BLaER1 treated with 17β-estradiol and CSF1 and Interleukin-3, amounts not matched to agents 10 nM and 100 nM (cell line): ENCODE data around the gene CDKL5.

Experiments used
- H3K27ac ChIP-seq, 11 experiments: shearing (Covaris generic); formaldehyde crosslinking; 2 replicates each; pipeline ENCODE4 v1.8.1; 2022
- H3K27me3 ChIP-seq, 11 experiments: shearing (Covaris generic); formaldehyde crosslinking; 2 replicates each; pipeline ENCODE4 v1.8.1; 2022
- H3K36me3 ChIP-seq, 11 experiments: shearing (Covaris generic); formaldehyde crosslinking; 2 replicates each; pipeline ENCODE4 v1.8.1; 2022
- H3K4me1 ChIP-seq, 10 experiments: shearing (Covaris generic); formaldehyde crosslinking; 2 replicates each; pipeline ENCODE4 v1.8.1; 2022
- H3K4me2 ChIP-seq, 11 experiments: shearing (Covaris generic); formaldehyde crosslinking; 2 replicates each; pipeline ENCODE4 v1.8.1; 2022
- H3K4me3 ChIP-seq, 10 experiments: shearing (Covaris generic); formaldehyde crosslinking; 2 replicates each; pipeline ENCODE4 v1.8.1; 2022
- H3K9ac ChIP-seq, 11 experiments: shearing (Covaris generic); formaldehyde crosslinking; 2 replicates each; pipeline ENCODE4 v1.8.1; 2022
- H3K9me3 ChIP-seq, 11 experiments: shearing (Covaris generic); formaldehyde crosslinking; replicated peaks in 1 of 11; 2 replicates each; pipeline ENCODE4 v1.8.1; 2022
- H4K20me1 ChIP-seq, 11 experiments: shearing (Covaris generic); formaldehyde crosslinking; 2 replicates each; pipeline ENCODE4 v1.8.1; 2022
- Cebpa-rat ChIP-seq, 11 experiments: shearing (Covaris generic); IDR thresholded peaks; 2 replicates each; pipeline ENCODE4 v1.8.1; 2022

CDKL5 gene

GRCh38 chrX:18676470-18676869 lies 251.1 kb downstream of the CDKL5 start:
- Histone ChIP-seq H3K9ac (no peak overlapping the region), H3K36me3 (no peaks in the 10 kb centered on the region), H3K9me3 (0 out of 22 replicates have a peak, but pooled peaks cover 0 to 2% (median 0%) of the 10 kb centered on the region in 11 experiments), H3K4me2 (no peak overlapping the region), H3K27ac (no peak overlapping the region), H4K20me1 (no peaks in the 10 kb centered on the region), H3K4me3 (no peak overlapping the region), H3K4me1 (peaks cover 0 to 3% (median 0%) of the 10 kb centered on the region in 10 experiments; a peak in 2 of 20 replicates), H3K27me3 (peaks cover 0 to 37% (median 22%) of the 10 kb centered on the region in 11 experiments; a peak in 12 of 22 replicates)
- TF ChIP-seq Cebpa-rat (IDR thresholded peaks at IDR 0.05) = no peak

- no peak overlapping the region for H3K4me2 ChIP-seq
- no peak for TF ChIP-seq Cebpa-rat (IDR thresholded peaks at IDR 0.05)
- H3K27ac ChIP-seq = no peak overlapping the region
- H3K9ac ChIP-seq = no peak overlapping the region
- H3K36me3 ChIP-seq = no peaks in the 10 kb centered on the region
- no peaks in the 10 kb centered on the region for H4K20me1 ChIP-seq
- H3K27me3 ChIP-seq = peaks cover 0 to 38% (median 21%) of the 10 kb centered on the region in 11 experiments; a peak in 14 of 22 replicates
- peaks cover 0 to 10% (median 0%) of the 10 kb centered on the region in 11 experiments; a peak in 2 of 22 replicates for H3K9me3 ChIP-seq
- H3K4me1 ChIP-seq = peaks cover 0 to 3% (median 0%) of the 10 kb centered on the region in 10 experiments; a peak in 2 of 20 replicates
- H3K4me3 ChIP-seq = no peak overlapping the region
These were observed 251.9 kb downstream of the CDKL5 start for GRCh38 chrX:18677161-18677869.

GRCh38 chrX:18681996-18682395 lies 256.6 kb downstream of the CDKL5 start:
- H3K4me1 ChIP-seq = peaks cover 0 to 8% (median 0%) of the 10 kb centered on the region in 10 experiments; a peak in 1 of 20 replicates

GRCh38 chrX:18682979-18683387 lies 257.6 kb downstream of the CDKL5 start:
- H3K4me2 ChIP-seq = peak overlapping the region in 2 of 11 experiments; percentile 16 to 20; a peak in 2 of 22 replicates

More at GRCh38 chrX:18681996-18682395, 256.6 kb downstream of the CDKL5 start:
- Histone ChIP-seq H3K36me3 (no peaks in the 10 kb centered on the region), H3K27ac (no peak overlapping the region), H3K4me2 (no peak overlapping the region), H3K4me3 (no peak overlapping the region), H3K9ac (no peak overlapping the region), H4K20me1 (no peaks in the 10 kb centered on the region), H3K27me3 (peaks cover 16 to 71% (median 55%) of the 10 kb centered on the region in 11 experiments; a peak in 18 of 22 replicates), H3K9me3 (peaks cover 0 to 10% (median 0%) of the 10 kb centered on the region in 11 experiments; a peak in 3 of 22 replicates)
- TF ChIP-seq Cebpa-rat (IDR thresholded peaks at IDR 0.05) = no peak

DNA sequence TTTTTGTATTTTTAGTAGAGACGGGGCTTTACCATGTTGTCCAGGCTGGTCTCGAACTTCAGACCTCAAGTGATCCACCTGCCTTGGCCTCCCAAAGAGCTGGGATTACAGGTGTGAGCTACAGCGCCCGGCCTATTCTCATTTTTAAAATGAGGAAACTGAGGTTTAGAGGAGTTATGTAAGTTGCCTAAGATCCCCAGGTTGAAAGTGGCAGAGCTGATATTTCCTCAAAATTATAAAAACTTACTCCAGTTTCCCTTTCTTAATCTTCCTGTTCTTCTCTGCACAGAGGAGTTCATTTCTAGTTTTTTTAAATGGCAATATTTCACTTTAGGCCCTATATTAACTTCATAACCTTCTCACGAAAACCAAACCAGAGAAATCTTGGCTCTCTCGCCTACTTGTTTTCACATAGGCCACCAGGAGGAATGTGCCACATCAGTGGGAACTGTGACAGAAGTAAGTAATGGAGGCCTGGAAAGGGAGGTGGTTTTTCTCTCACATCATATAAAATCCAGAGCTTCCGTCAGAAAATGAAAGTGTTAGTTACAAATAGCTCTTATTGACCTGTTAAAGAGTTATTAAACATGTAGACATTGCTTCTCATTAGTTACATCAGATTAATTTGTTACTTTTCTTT lies 262.6 kb downstream of the CDKL5 start:
- no peak overlapping the region for H3K27ac ChIP-seq
- H4K20me1 ChIP-seq = no peaks in the 10 kb centered on the region
- TF ChIP-seq Cebpa-rat (IDR thresholded peaks at IDR 0.05) = no peak
- H3K36me3 ChIP-seq = no peaks in the 10 kb centered on the region
- no peak overlapping the region for H3K4me3 ChIP-seq
- no peak overlapping the region for H3K9ac ChIP-seq
- peaks cover 37 to 95% (median 71%) of the 10 kb centered on the region in 11 experiments for H3K27me3 ChIP-seq
- H3K4me2 ChIP-seq = peak overlapping the region in 4 of 11 experiments; percentile 16 to 45 (median 44); a peak in 5 of 22 replicates
- H3K9me3 ChIP-seq = 0 out of 22 replicates have a peak, but pooled peaks cover 0 to 1% (median 0%) of the 10 kb centered on the region in 11 experiments
- H3K4me1 ChIP-seq = peaks cover 0 to 19% (median 0%) of the 10 kb centered on the region in 10 experiments; a peak in 6 of 20 replicates

More at GRCh38 chrX:18682979-18683387, 257.6 kb downstream of the CDKL5 start:
- TF ChIP-seq Cebpa-rat (IDR thresholded peaks at IDR 0.05) = no peak
- H3K9ac ChIP-seq = no peak overlapping the region
- no peak overlapping the region for H3K4me3 ChIP-seq
- H3K36me3 ChIP-seq = no peaks in the 10 kb centered on the region
- peaks cover 0 to 10% (median 0%) of the 10 kb centered on the region in 11 experiments; a peak in 3 of 22 replicates for H3K9me3 ChIP-seq
- peaks cover 0 to 12% (median 0%) of the 10 kb centered on the region in 10 experiments; a peak in 6 of 20 replicates for H3K4me1 ChIP-seq
- no peak overlapping the region for H3K27ac ChIP-seq
- no peaks in the 10 kb centered on the region for H4K20me1 ChIP-seq
- peaks cover 12 to 75% (median 54%) of the 10 kb centered on the region in 11 experiments; a peak in 19 of 22 replicates for H3K27me3 ChIP-seq

DNA sequence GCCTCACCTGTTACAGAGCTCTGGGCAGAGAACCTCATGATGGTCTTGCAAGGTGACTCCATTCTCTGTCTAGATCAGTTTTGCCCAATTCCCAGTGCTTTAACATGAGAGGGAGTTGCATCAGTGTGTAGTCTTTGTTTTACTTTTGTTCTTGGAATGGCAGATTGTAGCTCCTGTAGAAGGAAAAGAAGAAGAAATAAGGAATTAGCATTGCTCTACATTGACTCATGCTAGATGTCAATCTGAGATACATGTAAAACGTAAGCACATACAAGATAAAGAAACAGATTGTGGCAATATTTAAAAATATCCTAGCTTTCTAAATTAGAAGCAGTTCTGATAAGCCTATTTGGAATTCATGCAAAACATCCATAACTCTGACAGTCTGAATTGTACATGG lies 266.0 kb downstream of the CDKL5 start:
- TF ChIP-seq Cebpa-rat (IDR thresholded peaks at IDR 0.05) = no peak
- Histone ChIP-seq H3K9me3 (peaks cover 6 to 20% (median 12%) of the 10 kb centered on the region in 11 experiments; a peak in 19 of 22 replicates), H4K20me1 (no peaks in the 10 kb centered on the region), H3K4me3 (no peak overlapping the region), H3K9ac (no peak overlapping the region), H3K4me1 (peaks cover 0 to 17% (median 0%) of the 10 kb centered on the region in 10 experiments; a peak in 5 of 20 replicates), H3K4me2 (no peak overlapping the region), H3K36me3 (no peaks in the 10 kb centered on the region), H3K27ac (no peak overlapping the region), H3K27me3 (peaks cover 24 to 97% (median 75%) of the 10 kb centered on the region in 11 experiments)

DNA sequence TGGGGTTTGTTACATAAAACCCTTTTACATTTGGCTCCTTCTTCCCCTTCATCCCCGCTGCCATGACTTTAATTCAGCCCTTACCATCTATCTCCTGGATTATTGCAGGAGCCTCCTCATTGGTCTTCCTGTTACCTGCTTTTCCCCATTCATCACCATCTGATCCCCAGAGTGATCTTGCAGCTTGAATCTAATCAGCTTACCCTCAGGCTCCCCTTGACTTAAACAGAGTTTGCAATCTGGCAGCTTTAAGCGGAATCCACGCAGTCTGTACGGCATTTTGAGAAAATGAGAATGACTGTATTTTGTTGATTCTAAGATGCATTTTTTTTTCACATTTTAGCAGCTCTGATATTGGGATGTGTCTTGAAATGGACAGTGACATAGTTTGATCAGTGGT lies 267.1 kb downstream of the CDKL5 start:
- no peak overlapping the region for H3K4me2 ChIP-seq
- no peak for TF ChIP-seq Cebpa-rat (IDR thresholded peaks at IDR 0.05)
- no peaks in the 10 kb centered on the region; a peak in 2 of 22 replicates for H4K20me1 ChIP-seq
- H3K36me3 ChIP-seq = no peaks in the 10 kb centered on the region
- H3K9me3 ChIP-seq = peaks cover 6 to 20% (median 12%) of the 10 kb centered on the region in 11 experiments; a peak in 19 of 22 replicates
- H3K27ac ChIP-seq = no peak overlapping the region
- H3K4me3 ChIP-seq = no peak overlapping the region
- peaks cover 34 to 97% (median 84%) of the 10 kb centered on the region in 11 experiments for H3K27me3 ChIP-seq
- H3K9ac ChIP-seq = no peak overlapping the region
- peaks cover 0 to 13% (median 0%) of the 10 kb centered on the region in 10 experiments; a peak in 5 of 20 replicates for H3K4me1 ChIP-seq

- H3K9ac ChIP-seq = no peak overlapping the region
- H3K27ac ChIP-seq = no peak overlapping the region
- no peak for TF ChIP-seq Cebpa-rat (IDR thresholded peaks at IDR 0.05)
- peaks cover 62 to 100% (median 96%) of the 10 kb centered on the region in 11 experiments for H3K27me3 ChIP-seq
- peaks cover 6 to 20% (median 12%) of the 10 kb centered on the region in 11 experiments; a peak in 19 of 22 replicates for H3K9me3 ChIP-seq
- H3K4me2 ChIP-seq = no peak overlapping the region
- H3K36me3 ChIP-seq = no peaks in the 10 kb centered on the region
- H3K4me3 ChIP-seq = no peak overlapping the region
- H3K4me1 ChIP-seq = no peaks in the 10 kb centered on the region
- no peaks in the 10 kb centered on the region; a peak in 2 of 22 replicates for H4K20me1 ChIP-seq
These were observed 271.2 kb downstream of the CDKL5 start for GRCh38 chrX:18696653-18697052.
